ENCODE measurements around the gene NBPF1.
A peak's percentile ranks its signal among the peaks of the same experiment; 100 is the strongest.
"Not testable (repeated sequence)": the region's sequence is repeated elsewhere in the genome, so short reads cannot be mapped to it uniquely, and the experiment has no call there.

NBPF1 gene

DNA sequence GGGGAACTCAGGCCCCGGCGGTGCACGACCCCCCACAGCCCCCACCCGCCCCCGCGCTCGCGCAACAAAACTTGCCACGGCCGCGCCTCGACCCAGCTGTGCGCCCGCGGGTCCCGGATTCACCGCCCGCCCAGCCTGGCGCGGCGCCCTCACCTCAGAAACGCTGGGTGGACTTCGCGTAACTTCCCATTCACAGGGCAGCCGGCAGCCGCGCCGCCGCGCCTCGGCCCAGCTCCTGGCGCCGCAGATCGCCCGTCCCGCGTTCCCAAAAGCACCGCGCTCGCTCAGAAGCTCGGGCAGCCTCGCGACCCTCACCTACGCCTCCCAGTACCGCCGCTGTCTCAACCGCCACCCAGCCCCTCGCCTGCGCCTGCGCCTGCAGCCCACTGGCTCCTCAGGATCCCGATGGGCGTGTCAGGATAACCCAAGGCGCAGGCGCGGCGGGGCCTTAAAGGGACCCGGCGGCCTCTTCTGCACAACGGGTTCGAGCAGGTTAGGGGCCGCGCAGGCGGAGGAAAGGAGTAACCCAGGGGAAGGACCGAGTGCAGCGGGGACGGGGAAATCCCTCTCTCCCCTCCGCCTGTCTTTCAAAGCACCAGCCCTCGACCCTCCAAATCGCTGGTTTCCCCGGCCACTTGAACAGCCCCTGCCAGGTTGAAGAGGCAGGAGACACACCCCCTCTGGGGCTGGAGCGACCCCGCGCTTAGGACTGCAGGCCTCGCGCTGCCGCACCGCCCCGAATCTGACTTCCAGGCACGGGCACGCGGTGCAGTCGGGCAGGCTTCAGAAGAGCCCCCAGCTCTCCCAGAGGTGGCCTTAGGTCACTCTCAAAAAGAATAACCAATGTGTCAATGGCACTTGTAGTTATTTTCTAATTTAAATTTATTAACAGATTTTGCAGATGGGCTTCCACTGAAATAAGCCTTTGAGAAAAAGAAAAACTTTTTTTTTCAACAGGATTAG, at the start of gene NBPF1:
TSS of gene NBPF1 (minus strand) at position 380 of the 963 bp plus-strand sequence.
- peak; percentile 82 to 100 (median 86) for DNase-seq (ENCODE audit: low read depth in 3 of 3)

DNA sequence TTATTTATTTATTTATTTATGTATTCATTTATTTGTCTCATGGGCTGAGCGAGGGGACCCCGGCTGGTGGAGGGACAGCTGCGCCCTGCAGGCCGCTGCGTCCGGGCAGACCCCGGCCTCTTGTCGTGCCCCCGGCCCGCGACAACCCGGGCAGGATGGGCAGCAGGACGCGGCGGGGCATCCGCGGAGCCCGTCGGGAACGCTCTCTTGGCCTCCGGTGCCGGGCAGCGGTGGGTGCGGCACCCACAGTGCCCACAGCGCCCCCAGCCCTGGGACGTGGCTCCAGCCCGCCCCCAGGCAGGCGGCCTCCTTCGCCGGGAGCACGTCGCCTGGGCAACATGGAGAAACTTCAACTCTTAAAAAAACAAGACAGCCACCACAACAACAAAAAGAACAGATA, 44.9 kb upstream of the NBPF1 start:
- DNase-seq (ENCODE audit: low read depth in 3 of 3) = not testable (repeated sequence)

DNA sequence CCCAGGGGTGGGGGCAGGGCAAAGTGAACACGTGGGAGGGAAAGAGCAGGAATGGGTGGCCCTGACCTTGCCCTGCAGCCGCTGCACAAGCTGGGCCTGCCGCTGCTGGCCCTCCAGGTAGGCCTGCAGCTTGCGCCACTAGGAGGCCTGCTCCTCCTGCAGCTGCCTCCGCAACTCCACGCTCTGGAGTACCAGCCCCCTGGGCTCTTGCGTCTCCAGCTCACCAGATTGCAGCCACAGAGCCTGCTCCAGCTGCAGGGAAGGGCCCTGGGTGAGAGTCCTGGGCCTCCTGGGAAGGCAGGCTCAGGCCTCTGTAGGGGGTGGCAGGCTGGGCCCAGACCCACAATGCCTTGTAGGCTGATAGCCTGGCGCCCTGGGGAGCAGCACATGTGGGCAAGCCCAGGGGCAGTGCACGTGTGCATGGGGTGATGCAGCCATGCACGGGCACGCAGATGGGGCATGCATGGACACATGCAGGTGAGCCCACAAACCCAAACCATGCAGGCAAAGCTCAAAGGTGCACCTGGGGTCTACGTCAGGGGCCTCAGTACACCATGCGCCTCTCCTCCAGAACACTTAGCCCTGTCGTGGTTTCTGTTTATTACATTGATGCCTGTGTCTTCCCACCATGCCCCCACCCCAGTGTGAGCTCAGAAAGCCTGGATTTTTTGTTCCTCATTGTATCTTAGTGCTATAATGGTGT, 43.8 kb upstream of the NBPF1 start:
- DNase-seq (ENCODE audit: low read depth in 3 of 3) = not testable (repeated sequence)

DNA sequence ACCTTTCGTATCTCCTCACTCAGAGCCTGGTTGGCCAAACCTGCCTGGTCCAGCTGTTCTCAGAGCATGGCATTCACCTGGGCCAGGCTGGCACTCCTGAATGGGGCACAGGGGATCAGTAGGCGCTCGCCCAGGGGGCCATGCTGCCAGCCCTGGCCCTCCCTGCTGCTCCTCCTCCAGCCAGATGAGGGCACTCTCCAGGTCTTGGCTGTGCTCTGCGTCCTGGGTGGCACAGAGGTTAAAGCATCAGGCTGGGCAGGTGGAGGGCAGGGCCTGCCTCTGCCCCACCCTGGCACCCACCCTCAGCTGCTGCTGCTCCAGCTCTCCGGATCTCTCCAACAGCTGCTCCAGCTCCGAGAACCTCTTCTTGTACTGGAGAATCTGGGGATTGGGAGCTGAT, 43.2 kb upstream of the NBPF1 start:
- DNase-seq (ENCODE audit: low read depth in 3 of 3) = not testable (repeated sequence)

DNA sequence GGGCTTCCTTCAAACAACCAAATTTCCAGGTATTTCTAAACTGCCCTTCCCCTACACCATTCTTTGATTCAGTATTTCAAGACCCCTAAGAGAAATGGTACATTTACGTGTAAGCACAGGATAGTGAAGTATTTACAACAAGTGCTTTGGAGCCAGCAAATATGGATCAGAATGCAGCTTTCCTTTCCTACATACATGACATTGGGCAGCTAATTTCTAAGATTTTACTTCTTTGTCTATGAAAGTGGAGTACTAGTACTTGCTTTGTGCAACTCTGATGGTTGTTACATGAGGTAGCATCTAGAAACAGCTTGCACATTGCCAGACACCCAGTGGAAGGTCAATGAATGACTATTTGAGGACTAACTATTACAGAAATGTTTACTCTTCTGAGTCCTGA, 38.2 kb upstream of the NBPF1 start:
- not testable (repeated sequence) for DNase-seq (ENCODE audit: low read depth in 3 of 3)

DNA sequence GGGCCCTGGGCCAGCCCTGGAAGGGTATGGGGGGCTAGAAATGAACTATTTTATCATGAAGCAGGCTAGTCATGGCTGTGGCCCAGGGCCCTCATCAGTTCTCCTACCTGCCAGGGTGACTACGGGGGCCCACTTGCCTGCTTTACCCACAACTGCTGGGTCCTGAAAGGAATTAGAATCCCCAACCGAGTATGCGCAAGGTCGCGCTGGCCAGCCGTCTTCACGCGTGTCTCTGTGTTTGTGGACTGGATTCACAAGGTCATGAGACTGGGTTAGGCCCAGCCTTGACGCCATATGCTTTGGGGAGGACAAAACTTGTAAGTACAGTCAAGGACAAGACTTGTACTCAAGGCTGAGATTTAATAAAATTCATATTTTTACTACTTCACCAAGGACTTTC, 36.6 kb upstream of the NBPF1 start:
- DNase-seq (ENCODE audit: low read depth in 3 of 3) = not testable (repeated sequence)

DNA sequence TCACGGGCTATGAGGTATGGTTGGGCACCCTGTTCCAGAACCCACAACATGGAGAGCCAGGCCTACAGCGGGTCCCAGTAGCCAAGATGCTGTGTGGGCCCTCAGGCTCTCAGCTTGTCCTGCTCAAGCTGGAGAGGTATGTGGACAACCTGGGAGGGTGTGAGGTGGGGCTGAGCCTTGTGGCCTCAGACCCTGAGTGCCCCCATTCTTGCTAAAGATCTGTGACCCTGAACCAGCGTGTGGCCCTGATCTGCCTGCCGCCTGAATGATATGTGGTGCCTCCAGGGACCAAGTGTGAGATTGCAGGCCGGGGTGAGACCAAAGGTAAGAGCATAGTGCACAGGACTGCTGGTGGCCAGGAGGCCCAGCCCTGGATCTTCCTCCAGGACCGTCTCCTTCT, 36.0 kb upstream of the NBPF1 start:
- DNase-seq (ENCODE audit: low read depth in 3 of 3) = not testable (repeated sequence)

DNA sequence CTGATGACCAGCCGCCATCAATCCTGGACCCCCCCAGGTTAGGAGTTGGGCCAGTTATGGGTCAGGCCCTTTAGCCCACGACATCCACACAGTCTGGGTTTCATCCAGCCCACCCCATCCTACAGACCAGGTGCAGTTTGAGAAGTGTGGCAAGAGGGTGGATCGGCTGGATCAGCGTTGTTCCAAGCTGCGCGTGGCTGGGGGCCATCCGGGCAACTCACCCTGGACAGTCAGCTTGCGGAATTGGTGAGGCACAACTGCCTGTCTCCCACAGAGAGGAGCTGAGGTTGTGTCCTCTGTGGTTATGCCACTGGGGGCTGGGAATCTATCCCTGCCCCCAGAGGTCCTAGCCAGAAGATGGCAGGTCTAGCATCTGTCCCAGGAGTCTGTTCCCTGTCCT, 35.4 kb upstream of the NBPF1 start:
- not testable (repeated sequence) for DNase-seq (ENCODE audit: low read depth in 3 of 3)

DNA sequence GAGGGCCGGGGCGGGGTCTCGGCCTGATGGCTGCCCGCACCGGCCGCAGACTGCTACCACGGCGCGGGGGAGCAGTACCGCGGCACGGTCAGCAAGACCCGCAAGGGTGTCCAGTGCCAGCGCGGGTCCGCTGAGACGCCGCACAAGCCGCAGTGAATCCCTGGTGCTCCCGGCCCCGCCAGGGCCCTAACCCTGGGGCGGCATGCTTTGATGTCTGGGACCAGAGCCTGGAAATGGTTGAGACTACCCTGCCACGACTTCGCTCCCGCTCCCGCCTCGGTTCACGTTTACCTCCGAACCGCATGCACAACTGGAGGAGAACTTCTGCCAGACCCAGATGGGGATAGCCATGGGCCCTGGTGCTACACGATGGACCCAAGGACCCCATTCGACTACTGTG, 34.9 kb upstream of the NBPF1 start:
- not testable (repeated sequence) for DNase-seq (ENCODE audit: low read depth in 3 of 3)

DNA sequence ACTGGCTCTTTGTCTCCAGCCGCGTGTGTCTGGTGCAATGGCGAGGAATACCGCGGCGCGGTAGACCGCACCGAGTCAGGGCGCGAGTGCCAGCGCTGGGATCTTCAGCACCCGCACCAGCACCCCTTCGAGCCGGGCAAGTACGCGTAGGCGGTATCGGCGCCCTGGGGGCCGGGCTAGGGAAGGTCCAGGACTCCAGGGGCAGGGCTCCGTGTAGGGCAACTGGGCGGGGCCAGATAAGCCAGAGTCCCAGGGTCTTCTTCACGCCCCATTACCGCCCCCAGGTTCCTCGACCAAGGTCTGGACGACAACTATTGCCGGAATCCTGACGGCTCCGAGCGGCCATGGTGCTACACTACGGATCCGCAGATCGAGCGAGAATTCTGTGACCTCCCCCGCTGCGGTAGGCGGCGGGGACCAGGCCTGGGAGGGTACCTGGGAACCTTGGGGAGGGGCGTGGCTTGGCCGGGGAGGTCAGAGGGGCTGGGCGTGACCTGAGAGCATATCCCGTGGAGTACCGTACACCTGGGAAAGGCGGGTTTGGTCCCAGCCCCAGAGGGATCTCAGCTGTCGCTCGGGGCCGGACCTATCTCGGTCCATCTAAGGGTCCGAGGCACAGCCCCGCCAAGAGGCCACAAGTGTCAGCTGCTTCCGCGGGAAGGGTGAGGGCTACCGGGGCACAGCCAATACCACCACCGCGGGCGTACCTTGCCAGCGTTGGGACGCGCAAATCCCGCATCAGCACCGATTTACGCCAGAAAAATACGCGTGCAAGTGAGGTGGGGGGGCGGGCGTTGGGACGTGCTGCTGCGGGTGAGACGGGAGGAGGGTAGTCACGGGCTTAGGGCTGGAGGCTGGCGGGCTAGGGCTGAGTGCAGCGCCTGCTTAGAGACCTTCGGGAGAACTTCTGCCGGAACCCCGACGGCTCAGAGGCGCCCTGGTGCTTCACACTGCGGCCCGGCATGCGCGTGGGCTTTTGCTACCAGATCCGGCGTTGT, 34.1 kb upstream of the NBPF1 start:
- not testable (repeated sequence) for DNase-seq (ENCODE audit: low read depth in 3 of 3)

DNA sequence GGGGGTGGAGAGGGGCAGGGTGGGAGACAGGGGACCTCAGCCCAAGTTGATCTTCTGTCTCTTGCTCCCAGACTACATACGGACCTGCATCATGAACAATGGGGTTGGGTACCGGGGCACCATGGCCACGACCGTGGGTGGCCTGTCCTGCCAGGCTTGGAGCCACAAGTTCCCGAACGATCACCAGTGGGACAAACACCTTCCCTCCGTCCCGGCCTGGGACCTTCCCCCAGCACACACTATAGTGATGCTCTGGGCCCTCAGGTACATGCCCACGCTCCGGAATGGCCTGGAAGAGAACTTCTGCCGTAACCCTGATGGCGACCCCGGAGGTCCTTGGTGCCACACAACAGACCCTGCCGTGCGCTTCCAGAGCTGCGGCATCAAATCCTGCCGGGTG, 33.4 kb upstream of the NBPF1 start:
- DNase-seq (ENCODE audit: low read depth in 3 of 3) = not testable (repeated sequence)

DNA sequence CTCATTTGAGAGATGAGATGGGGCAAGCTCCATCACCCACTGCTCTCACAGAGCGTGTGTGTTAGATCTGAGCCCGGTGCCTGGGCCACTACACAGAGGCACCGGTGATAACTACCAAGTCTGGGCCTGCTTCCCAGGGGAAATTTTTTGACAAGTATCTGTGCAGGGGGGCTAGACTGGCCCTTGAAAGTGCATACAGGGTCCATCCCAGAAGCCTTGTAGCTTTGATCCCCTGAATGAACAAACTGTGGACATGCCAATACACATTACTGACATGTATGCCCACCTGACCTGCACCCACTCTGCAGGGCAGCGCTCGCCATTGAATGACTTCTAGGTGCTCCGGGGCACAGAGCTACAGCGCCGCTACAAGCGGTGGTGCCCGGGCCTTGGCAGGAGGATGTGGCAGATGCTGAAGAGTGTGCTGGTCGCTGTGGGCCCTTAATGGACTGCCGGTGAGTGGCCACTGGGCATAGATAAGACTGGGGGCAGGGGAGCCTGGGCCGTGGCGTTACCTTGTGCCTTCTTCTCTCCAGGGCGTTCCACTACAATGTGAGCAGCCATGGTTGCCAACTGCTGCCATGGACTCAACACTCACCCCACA, 32.8 kb upstream of the NBPF1 start:
- DNase-seq (ENCODE audit: low read depth in 3 of 3) = not testable (repeated sequence)

DNA sequence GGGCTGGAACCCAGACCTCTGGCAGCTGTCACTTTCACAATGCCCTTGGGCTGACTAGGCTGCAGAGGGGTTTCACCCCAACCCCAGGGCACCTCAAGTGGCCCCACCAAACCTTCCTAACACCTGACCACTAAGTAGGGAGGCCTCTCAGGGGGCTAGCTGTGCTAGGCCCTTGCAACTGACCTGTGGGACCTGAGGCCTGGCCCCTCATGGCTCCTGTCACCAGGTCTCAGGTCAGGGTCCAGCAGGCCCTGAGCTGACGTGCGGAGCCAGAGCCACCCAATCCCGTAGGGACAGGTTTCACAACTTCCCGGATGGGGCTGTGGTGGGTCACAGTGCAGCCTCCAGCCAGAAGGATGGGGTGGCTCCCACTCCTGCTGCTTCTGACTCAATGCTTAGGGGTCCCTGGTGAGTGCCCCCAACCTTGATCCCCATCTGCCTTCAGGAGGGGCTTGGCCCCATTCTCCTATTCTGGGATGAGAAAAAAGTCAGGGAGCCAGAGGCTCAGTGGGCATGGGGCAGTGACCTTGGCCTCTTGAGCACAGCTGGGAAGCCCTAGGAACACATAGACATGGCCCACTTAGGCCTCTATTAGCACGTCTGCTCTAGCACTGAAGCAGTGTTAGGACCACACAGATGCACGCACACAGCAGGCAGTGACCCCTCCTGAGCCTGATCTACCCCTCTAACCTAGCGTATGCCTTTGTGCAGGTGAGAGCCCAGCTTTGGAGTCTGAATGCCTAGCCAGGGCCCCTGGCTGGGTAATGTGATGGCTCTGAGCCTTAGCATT, 32.1 kb upstream of the NBPF1 start:
- DNase-seq (ENCODE audit: low read depth in 3 of 3) = not testable (repeated sequence)

DNA sequence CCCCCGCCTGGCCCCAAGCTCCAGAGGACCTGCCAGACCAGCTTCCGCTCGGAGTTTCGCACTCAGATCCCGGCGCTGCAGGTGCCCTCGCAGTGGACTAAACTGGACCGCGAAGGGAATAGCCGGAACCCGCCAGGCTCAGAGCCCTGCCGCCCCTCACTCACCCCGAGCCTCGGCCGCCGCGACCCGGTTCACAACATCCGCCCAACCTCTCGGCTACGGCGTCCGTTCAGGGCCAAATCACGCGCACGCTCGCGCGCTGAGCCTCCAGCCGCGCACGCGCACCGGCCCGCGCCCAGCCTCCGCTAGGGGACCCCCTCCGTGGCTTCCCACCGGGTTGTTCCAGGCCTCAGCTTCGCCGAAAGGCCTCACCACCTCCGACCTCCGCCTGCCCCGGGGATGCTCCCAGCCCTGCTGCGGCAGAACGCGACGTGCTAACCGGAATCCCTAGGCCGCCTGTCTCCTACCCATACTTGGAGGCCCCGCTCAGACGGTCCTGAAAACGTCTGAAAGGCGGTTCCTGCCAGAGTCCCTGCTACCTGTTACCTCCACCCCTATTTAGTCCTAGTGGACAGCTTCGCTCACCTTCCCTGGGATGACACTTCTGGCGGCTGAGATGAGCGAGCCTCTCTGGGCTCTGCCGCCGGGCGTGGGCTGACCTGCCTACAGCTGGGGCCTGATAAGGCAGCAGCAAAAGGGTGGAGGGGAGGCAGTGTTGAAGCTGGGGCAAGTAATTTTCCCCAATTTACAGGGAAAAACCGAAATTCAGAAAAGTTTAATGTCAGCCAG, 31.3 kb upstream of the NBPF1 start:
- peak; percentile 93 to 100 (median 100) for DNase-seq (ENCODE audit: low read depth in 3 of 3)

DNA sequence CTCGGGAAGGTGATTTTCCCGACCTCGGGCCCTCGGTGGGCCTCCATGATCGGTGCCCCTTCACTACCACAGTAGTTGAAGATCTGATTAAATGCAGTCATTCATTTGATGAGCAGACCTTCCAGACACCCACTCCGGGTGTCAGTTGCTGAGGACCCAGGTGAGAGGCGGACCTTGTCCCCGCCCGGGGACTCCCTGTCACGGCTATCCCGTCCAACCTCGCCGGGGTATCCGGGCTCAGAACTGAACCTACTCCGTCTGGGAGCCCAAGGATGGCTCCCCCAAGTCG, 30.8 kb upstream of the NBPF1 start:
- DNase-seq (ENCODE audit: low read depth in 3 of 3) = no peak

DNA sequence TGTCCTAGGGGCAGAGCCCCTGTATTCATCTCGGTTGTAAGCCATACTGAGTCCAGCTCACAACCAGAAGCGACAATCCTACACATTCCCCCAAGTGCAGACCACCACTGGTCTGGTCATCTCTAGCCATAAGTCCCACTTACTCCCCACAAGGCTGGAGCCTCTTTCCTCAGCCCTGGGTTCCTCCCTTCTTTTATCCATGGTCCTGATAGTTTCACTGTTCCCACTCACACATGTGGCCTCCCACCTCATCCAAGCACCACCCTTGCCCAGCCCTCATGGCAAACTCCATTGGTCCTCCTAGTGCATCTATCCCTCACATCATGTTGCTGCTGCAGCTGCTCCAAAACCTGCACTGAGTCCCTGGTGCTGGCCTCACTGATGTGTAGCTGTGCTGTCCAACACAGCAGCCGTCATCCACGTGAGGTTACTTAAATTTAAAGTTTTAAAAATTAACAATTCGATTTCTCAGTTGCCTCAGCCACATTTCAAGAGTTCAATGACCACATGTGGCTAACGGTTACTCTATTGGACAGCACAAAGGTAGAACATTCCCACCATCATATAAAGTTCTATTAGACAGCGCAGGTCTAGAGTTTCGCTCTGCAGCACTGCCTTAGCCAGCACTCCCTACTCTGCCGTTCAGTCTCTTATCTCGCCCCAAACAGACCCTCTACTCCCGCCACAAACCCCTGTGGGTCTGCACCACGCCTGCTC, 30.3 kb upstream of the NBPF1 start:
- not testable (repeated sequence) for DNase-seq (ENCODE audit: low read depth in 3 of 3)

DNA sequence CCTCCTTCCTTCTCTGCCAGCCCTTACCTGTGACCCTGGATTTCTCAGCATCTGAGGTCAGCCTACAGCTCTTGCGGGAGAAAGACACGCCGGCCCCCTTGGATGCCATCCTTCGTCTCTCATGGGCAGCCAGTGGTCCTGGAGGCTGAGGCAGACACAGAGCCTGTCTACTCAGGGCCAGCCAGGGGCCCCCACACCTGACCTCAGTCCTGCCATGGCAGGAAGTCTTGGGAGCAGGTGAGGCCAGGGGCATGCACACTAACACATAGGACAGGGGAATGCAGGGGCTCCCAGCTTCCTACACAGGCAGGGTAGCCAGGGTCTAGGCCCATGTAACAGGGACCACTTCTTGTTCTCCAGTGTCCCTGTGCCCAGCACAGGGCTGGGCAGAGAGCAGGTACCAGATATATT, 29.6 kb upstream of the NBPF1 start:
- DNase-seq (ENCODE audit: low read depth in 3 of 3) = not testable (repeated sequence)

DNA sequence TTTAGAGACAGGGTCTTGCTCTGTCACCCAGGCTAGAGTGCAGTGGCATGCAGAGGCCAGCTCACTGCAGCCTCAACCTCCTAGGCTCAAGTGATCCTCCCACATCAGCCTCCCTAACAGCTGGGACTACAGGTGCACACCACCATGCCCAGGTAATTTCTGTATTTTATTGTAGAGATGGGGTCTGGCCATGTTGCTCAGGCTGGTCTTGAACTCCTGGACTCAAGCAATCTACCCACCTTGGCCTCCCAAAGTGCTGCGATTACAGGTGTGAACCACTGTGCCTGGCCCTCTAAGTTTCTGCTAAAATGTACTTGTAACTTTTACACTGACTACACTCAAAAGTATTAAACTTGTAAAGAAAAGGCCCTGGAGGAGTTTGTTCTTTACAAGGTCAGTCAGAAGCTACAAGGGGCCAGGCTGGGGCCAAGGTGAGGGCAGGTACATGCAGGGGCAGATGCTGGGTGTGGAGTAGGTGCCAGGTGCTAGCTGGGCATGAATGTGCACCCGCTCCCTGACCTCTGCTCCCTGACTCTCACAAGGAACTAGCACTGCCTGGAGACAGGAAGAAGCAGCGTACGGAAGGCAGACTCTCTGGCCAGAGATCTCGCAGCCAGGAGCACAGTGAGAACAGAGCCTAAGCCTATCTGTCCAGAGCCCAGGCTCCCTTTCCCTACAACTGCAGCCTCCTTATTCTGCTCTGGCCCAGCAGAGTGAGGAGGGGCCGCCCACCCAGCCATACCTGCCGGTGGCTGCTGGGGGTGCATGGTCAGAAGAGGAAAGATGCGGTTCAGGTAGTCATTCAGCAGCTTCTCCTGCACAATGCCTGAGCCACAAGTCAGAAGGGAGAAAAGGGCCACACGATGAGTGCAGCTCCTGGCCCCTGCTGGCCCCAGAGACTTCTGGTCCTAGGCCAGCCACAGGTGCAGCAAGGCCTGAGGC, 28.9 kb upstream of the NBPF1 start:
- DNase-seq (ENCODE audit: low read depth in 3 of 3) = not testable (repeated sequence)
